OCI-LY3 (cell line): ENCODE measurements around the gene C10orf71.

Experiments used
- H2AFZ ChIP-seq: fragments of 200-600, 300-600 bp; shearing (Covaris generic); 2 replicates; pipeline ENCODE4 v1.6.0; 2014; ENCODE audit warnings: antibody characterized with exemption, low read depth, low read length
- H3K27ac ChIP-seq: fragments of 200-600, 300-600 bp; sonication (generic); 2 replicates; pipeline ENCODE4 v1.5.1; 2014; ENCODE audit warnings: mild to moderate bottlenecking, low read length, moderate library complexity, mixed read lengths
- H3K27me3 ChIP-seq: fragments of 200-600, 300-600 bp; sonication (generic); 2 replicates; pipeline ENCODE4 v1.6.1; 2014; ENCODE audit warnings: low read depth, low read length, mixed read lengths
- H3K36me3 ChIP-seq: fragments of 200-600, 300-600 bp; sonication (generic); replicated peaks from 2 replicates; pipeline ENCODE3; 2014; ENCODE audit warnings: low read depth, low read length, mixed read lengths
- H3K4me1 ChIP-seq: fragments of 300-600, 200-600 bp; sonication (generic); 2 replicates; pipeline ENCODE4 v1.6.1; 2014; ENCODE audit warnings: low read length, mixed read lengths
- H3K4me2 ChIP-seq: fragments of 200-600, 300-600 bp; sonication (generic); 2 replicates; pipeline ENCODE4 v1.6.1; 2014; ENCODE audit warnings: low read length, mixed read lengths
- H3K4me3 ChIP-seq: fragments of 300-600, 200-600 bp; sonication (generic); 2 replicates; pipeline ENCODE4 v1.5.1; 2014; ENCODE audit warnings: antibody characterized with exemption, mild to moderate bottlenecking, low read length, moderate library complexity
- H3K79me2 ChIP-seq: fragments of 300-600, 200-600 bp; shearing (Covaris generic); 2 replicates; pipeline ENCODE4 v1.6.1; 2014; ENCODE audit warnings: mild to moderate bottlenecking, low read length, mixed read lengths
- H3K9ac ChIP-seq: fragments of 300-600, 200-600 bp; shearing (Covaris generic); 2 replicates; pipeline ENCODE4 v1.6.0; 2014; ENCODE audit warnings: mild to moderate bottlenecking, low read length, moderate library complexity
- H3K9me3 ChIP-seq: fragments of 200-600, 300-600 bp; shearing (Covaris generic); 2 replicates; pipeline ENCODE4 v1.6.1; 2014; ENCODE audit warnings: low read length, mixed read lengths; ENCODE audit not compliant: insufficient read depth
- H4K20me1 ChIP-seq: fragments of 200-600, 300-600 bp; sonication (generic); 2 replicates; pipeline ENCODE4 v1.6.1; 2016; ENCODE audit warnings: low read length, mixed read lengths; ENCODE audit not compliant: insufficient read depth
- EZH2phosphoT487 ChIP-seq: fragments of 200-600 bp; shearing (Covaris generic); IDR thresholded peaks from 2 replicates; pipeline ENCODE4 v1.6.1; 2018; ENCODE audit warnings: antibody characterized with exemption, mixed run types, low read depth
- TF ChIP-seq, protein P1 (sequence below): fragments of 200-600, 300-600 bp; sonication (generic); IDR thresholded peaks from 2 replicates; pipeline ENCODE4 v1.5.1; 2014; ENCODE audit warnings: antibody characterized with exemption, low read length, low read depth

The C10orf71 gene

DNA sequence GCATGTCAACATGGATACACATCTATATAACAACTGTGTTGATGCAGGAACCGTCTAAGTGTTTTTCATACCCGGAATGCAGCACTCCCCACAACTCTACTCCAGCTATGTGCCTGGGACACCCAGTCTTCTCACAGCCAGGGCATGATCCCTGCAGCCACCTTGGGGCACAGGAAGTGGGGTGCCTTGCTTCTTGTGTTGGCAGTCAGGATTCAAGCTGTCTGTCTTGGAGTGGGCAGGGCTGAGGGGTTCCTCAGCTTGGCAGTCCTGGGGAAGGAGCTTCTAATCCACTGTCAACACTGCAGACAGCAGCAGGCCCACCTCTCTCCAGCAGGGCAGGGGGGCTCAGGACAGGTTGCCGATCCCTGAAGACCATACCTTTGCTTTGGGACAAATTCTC, 55.6 kb downstream of the C10orf71 start:
- H2AFZ ChIP-seq, result no peak overlapping the region
- no peaks in the 10 kb centered on the region for H3K9me3 ChIP-seq
- no peak overlapping the region for H3K4me2 ChIP-seq
- H4K20me1 ChIP-seq, result no peaks in the 10 kb centered on the region
- no peaks in the 10 kb centered on the region for H3K4me1 ChIP-seq
- H3K36me3 ChIP-seq, result no peaks in the 10 kb centered on the region
- peaks cover 13% of the 10 kb centered on the region for H3K27me3 ChIP-seq
- no peak overlapping the region for H3K4me3 ChIP-seq
- TF ChIP-seq, protein P1, sequence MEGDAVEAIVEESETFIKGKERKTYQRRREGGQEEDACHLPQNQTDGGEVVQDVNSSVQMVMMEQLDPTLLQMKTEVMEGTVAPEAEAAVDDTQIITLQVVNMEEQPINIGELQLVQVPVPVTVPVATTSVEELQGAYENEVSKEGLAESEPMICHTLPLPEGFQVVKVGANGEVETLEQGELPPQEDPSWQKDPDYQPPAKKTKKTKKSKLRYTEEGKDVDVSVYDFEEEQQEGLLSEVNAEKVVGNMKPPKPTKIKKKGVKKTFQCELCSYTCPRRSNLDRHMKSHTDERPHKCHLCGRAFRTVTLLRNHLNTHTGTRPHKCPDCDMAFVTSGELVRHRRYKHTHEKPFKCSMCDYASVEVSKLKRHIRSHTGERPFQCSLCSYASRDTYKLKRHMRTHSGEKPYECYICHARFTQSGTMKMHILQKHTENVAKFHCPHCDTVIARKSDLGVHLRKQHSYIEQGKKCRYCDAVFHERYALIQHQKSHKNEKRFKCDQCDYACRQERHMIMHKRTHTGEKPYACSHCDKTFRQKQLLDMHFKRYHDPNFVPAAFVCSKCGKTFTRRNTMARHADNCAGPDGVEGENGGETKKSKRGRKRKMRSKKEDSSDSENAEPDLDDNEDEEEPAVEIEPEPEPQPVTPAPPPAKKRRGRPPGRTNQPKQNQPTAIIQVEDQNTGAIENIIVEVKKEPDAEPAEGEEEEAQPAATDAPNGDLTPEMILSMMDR, result no peak
- no peak for TF ChIP-seq EZH2phosphoT487
- no peak overlapping the region for H3K9ac ChIP-seq
- no peak overlapping the region for H3K27ac ChIP-seq
- H3K79me2 ChIP-seq, result no peaks in the 10 kb centered on the region

DNA sequence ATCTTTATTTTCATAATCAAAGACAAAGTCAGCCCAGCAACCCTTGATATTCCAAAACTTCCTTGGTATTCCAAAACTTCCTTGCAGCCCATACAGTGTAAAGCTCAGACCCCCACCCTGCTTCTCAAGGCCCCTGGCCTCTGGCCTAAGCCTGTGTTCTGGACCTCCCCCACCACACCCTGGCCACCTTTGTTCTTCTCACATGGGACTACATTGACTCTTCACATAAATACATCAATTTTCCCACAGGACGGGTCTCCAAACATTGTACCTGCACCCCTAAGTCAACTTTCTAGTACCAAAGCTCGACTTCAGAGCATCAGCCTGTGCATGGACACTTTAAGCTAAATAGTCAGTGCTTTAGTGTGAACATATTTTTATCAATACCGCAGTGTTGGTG, 56.3 kb downstream of the C10orf71 start:
- Histone ChIP-seq H3K9me3 (no peaks in the 10 kb centered on the region), H4K20me1 (no peaks in the 10 kb centered on the region), H3K27me3 (peaks cover 18% of the 10 kb centered on the region), H3K27ac (no peak overlapping the region), H3K4me1 (no peaks in the 10 kb centered on the region), H3K4me2 (no peak overlapping the region), H3K9ac (no peak overlapping the region), H2AFZ (no peak overlapping the region), H3K79me2 (no peaks in the 10 kb centered on the region), H3K36me3 (no peaks in the 10 kb centered on the region), H3K4me3 (no peak overlapping the region)
- TF ChIP-seq EZH2phosphoT487, result no peak
- TF ChIP-seq, protein P1, result no peak

DNA sequence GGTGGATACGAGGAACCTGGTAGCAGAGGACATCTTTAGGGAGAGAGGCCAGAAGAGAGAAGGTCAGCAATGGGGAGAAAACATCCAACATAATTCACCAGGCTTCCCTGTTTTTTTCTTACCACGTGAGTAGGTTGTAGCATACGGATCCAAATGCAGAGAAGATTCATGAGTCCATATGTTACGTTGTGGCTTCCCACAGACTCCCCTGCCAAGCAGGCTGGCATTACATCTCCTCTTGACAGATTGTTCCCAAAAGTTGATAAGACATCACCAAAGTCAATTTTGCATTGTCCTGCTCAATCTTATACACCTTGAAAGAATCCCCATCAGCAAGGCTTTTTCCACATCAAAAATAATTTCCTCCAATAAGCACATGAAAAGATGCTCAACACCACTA, 57.2 kb downstream of the C10orf71 start:
- Histone ChIP-seq H3K4me2 (no peak overlapping the region), H3K9me3 (no peaks in the 10 kb centered on the region), H3K27me3 (peaks cover 26% of the 10 kb centered on the region), H3K9ac (no peak overlapping the region), H3K79me2 (no peaks in the 10 kb centered on the region), H3K4me3 (no peak overlapping the region), H3K4me1 (no peaks in the 10 kb centered on the region), H4K20me1 (no peaks in the 10 kb centered on the region), H2AFZ (no peak overlapping the region), H3K27ac (no peak overlapping the region), H3K36me3 (no peaks in the 10 kb centered on the region)
- TF ChIP-seq, protein P1, result no peak
- no peak for TF ChIP-seq EZH2phosphoT487

DNA sequence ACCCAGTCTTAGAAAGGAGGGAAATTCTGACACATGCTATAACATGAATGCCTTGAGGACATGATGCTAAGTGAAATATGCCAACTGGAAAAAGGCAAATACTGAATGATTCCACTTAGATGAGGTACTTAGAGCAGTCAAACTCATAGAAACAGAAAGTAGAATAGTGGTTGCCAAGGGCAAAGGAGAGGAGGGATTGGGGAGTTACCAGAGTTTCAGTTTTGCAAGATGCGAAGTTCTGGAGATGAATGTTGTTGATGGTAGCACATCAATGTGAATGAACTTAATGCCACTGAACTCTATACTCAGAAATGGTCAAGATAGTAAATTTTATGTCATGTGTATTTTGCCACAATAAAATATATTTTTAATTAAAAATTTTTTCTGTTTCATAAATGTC, 58.0 kb downstream of the C10orf71 start:
- H4K20me1 ChIP-seq, result no peaks in the 10 kb centered on the region
- no peaks in the 10 kb centered on the region for H3K9me3 ChIP-seq
- H2AFZ ChIP-seq, result no peak overlapping the region
- no peaks in the 10 kb centered on the region for H3K36me3 ChIP-seq
- no peaks in the 10 kb centered on the region for H3K79me2 ChIP-seq
- H3K4me3 ChIP-seq, result no peak overlapping the region
- no peak overlapping the region for H3K9ac ChIP-seq
- H3K27ac ChIP-seq, result no peak overlapping the region
- H3K4me1 ChIP-seq, result peaks cover 4% of the 10 kb centered on the region
- peaks cover 29% of the 10 kb centered on the region for H3K27me3 ChIP-seq
- H3K4me2 ChIP-seq, result no peak overlapping the region
- TF ChIP-seq EZH2phosphoT487, result no peak
- TF ChIP-seq, protein P1, result no peak
